LHCN-M2 (cell line): Measurements from ENCODE around the gene LARP4B. TPM values are rescaled to one million over a fixed set of nuclear protein-coding genes. Genes with fewer than 3 reads are reported as not detected.

Source experiments
- DNase-seq: peaks from one replicate; pipeline ENCODE4 v3.0.0-alpha.2; 2012; ENCODE audit warnings: low read depth
- total RNA-seq: library from RNA; depleted of rRNA; stranded (reverse); fragments of >200 nt; gene quantifications from 2 replicates; pipeline ENCODE4 v1.2.3, GENCODE V29; 2014

Gene LARP4B
- total RNA-seq, 1 experiment from 2014 or later, result 32.6 TPM

- DNase-seq, result no peak
Observed at GRCh38 chr10:809671-810350, 121.7 kb downstream of the LARP4B start.

- no peak for DNase-seq
Observed at GRCh38 chr10:807958-808353, 123.5 kb downstream of the LARP4B start.

GRCh38 chr10:807163-807957 is 124.1 kb downstream of the LARP4B start:
- DNase-seq, result no peak

GRCh38 chr10:806451-807162 is 124.9 kb downstream of the LARP4B start:
- no peak for DNase-seq

- no peak for DNase-seq
Observed at GRCh38 chr10:805620-806305, 125.7 kb downstream of the LARP4B start.

- no peak for DNase-seq
Observed at GRCh38 chr10:804787-805619, 126.5 kb downstream of the LARP4B start.

- no peak for DNase-seq
Observed at GRCh38 chr10:804191-804781, 127.2 kb downstream of the LARP4B start.

GRCh38 chr10:803041-803741 is 128.3 kb downstream of the LARP4B start:
- no peak for DNase-seq

GRCh38 chr10:802506-802905 is 129.0 kb downstream of the LARP4B start:
- no peak for DNase-seq

GRCh38 chr10:797179-797578 is 134.3 kb downstream of the LARP4B start:
- DNase-seq, result no peak

- no peak for DNase-seq
Observed at GRCh38 chr10:796233-796632, 135.3 kb downstream of the LARP4B start.

- no peak for DNase-seq
Observed at GRCh38 chr10:794382-794956, 137.0 kb downstream of the LARP4B start.

GRCh38 chr10:792792-793100 is 138.8 kb downstream of the LARP4B start:
- peak; percentile 90 for DNase-seq

GRCh38 chr10:792083-792791 is 139.3 kb downstream of the LARP4B start:
- no peak for DNase-seq

- DNase-seq, result no peak
Observed at GRCh38 chr10:791639-792038, 139.9 kb downstream of the LARP4B start.

- DNase-seq, result no peak
Observed at GRCh38 chr10:790821-791551, 140.5 kb downstream of the LARP4B start.

GRCh38 chr10:789831-790701 is 141.4 kb downstream of the LARP4B start:
- DNase-seq, result no peak
